ENCODE results near the gene SCYGR5.
"Not testable (repeated sequence)": the region's sequence is repeated elsewhere in the genome, so short reads cannot be mapped to it uniquely, and the experiment has no call there.

SCYGR5 gene

GRCh38 chr2:227671170-227671905, 4.7 kb downstream of the SCYGR5 start:
- no peak for DNase-seq (ENCODE audit: low spot score)
- FAIRE-seq, result no peak

DNA sequence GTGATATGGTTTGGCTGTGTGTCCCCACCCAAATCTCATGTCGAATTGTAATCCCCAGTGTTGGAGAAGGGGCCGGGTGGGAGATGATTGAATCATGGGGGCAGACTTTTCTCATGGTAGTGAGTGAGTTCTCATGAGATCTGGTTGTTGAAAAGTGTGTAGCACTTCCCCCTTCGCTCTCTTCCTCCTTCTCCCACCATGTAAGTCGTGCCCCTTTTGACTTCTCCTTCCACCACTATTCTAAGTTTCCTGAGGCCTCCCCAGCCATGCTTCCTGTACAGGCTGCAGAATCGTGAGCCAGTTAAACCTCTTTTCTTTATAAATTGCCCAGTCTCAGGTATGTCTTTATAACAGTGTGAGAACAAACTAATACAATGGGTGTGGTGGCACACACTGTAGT, 7.0 kb downstream of the SCYGR5 start:
- DNase-seq (ENCODE audit: low spot score); FAIRE-seq: not testable (repeated sequence)

DNA sequence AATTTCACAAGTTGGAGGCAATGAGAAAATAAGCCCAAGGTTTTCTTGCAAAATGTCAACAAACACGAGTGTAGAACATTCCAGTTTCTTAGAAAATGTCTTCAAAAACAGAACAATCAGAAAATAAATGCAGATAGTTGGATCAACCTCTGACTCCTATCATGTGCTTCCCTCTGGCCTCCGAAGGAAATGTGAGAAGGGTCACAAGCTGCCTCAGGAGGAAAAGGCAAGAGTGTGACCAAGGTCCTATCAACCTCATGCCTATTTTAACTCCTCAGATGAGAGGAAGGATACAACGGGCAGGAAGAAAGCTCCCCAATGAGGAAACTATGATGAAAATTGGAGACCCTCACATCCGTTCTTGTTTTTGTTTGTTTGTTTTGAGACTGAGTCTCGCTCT, 7.9 kb downstream of the SCYGR5 start:
- DNase-seq (ENCODE audit: low spot score), result no peak
- FAIRE-seq, result no peak

DNA sequence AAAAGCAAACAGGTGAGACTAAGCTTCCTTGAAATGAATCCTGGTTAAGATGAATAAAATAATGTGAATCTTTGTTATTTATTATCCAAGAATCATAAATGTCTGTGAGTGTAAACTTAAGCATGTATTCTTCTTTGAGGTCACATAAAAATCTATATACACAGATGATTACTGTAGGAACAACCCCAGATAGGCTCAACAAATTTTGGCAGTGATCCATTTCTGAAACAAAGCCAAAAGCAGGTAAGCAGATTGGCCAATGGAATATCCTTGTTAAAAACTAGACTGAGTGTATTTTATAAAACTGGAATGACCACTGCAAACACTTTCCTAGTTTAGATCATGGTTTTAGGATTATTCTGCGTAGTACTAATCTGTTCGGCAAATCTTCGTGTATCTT, 11.3 kb downstream of the SCYGR5 start:
- DNase-seq (ENCODE audit: low spot score) (no peak), FAIRE-seq (no peak)

DNA sequence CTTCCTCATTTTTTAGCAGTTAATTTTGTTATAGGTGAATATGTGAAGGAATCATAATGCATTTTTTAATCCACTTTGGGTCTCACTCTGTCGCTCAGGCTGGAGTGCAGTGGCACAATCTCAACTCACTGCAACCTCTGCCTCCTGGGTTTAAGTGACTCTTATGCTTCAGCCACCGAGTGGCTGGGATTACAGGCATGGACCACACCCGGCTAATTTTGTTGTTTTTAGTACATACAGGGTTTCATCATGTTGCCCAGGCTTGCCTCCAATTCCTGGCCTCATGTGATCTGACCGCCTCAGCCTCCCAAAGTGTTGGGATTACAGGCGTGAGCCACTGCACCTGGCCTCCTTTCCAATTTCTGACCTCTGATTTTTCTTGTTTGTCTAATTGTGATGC, 17.7 kb downstream of the SCYGR5 start:
- FAIRE-seq (no peak), DNase-seq (ENCODE audit: low spot score) (no peak)

DNA sequence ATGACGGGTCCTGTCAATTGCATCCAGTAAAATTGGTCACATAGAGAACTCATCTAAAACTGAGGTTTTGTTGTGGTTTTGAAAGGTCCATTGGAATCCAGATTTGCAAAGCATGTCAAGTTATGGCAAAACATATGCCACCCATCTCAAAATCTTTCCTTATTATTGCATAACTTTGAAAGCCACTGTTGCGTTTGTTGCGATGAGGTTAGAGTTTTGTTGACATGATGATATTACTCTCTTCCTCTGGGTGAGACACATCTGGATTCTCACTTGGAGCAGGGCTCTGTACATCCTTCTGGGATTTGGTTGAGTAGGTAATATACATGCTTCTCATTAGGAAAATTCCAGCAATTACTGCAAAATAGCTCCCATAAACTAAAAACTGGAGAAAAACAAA, 20.6 kb downstream of the SCYGR5 start:
- DNase-seq (ENCODE audit: low spot score), result no peak
- no peak for FAIRE-seq

- FAIRE-seq (no peak), DNase-seq (ENCODE audit: low spot score) (no peak)
Observed at GRCh38 chr2:227696990-227697679, 30.5 kb downstream of the SCYGR5 start.

DNA sequence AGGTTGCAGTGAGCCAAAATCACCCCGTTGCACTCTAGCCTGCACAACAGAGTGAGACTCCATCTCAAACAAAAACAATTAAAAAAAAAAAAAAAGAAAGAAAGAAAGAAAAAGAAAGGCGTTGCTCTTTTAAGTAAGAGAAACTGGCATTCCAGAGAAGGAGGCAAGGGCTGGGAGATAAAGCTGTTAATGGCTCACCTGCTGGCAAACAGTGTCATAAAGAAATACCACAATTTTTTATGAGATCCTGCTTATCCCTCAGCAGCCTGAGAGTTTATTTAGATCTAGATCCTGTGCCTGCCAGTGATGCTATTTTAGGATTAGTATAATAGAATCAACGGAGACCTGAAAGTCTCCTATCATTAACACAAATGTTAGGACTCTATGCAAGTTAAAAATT, 35.0 kb downstream of the SCYGR5 start:
- no peak for FAIRE-seq
- DNase-seq (ENCODE audit: low spot score), result no peak

DNA sequence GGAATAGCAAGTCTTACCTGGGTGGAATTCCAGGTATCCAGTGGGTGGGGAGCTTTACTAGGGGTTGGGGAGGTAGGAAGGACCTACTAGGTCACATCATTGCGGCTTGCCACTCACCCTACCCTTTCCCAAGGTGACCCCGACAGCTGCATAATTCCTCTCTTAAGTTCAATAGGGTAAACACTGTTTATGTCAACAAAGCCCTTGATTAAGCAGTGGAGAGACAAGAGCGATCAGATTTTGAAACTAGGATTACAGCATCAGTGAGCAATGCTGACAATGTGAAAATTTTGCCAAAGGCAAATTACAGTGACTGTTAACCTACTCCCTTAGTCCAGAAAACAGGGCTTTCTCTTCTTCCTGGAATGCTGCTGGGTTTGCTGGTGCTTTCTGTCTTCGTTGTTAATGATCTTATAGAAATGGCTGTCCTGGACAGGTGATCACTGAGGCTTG, 36.7 kb downstream of the SCYGR5 start:
- FAIRE-seq, result no peak
- DNase-seq (ENCODE audit: low spot score), result no peak

- FAIRE-seq (no peak), DNase-seq (ENCODE audit: low spot score) (no peak)
Observed at GRCh38 chr2:227703961-227704360, 37.4 kb downstream of the SCYGR5 start.

DNA sequence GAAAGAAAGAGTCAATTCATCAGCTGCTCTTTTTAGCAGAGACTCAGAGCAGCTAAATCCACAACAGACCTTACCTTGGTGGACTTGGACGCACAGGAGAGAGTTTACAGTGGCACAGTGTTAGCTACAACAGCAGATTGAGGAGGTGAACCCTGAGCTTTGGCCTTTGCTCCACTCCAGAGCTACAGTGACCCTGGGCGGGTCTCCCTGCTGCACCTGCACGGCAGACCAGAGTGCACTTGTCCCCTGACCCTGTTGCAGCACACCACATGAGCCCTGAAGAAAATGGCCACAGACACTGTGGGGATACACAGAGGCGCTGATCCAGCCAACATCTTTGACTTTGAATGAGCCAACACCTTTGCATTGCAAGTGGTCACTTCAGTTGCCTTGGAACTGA, 40.3 kb downstream of the SCYGR5 start:
- DNase-seq (ENCODE audit: low spot score), result no peak
- no peak for FAIRE-seq

DNA sequence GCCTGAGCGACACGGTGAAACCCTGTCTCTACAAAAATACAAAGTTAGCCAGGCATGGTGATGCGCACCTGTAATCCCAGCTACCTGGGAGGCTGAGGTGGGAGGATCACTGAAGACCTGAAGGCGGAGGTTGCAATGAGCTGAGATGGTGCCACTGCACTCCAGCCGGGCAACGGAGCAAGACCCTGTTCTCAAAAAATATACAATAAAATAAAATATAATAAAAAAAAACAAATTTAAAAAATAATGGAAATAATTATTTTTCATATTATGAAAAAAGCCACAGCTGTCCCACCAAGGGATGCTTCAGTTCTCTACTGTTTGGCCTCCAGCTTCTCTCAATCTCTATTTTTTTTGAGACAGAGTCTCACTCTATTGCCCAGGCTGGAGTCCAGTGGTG, 40.8 kb downstream of the SCYGR5 start:
- no peak for FAIRE-seq

DNA sequence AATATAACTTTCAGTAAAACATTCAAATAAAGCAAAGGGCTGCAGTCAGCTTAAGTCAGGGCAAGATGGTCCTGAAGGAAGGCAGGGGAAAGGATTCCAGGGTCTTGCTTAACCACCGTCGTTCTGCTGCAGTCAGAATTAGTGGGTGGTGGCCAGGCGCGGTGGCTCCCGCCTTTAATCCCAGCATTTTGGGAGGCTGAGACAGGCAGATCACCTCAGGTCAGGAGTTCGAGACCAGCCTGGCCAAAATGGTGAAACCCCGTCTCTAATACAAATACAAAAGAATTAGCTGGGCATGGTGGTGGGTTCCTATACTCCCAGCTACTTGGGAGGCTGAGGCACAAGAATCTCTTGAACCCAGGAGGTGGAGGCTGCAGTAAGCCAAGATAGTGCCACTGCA, 44.4 kb downstream of the SCYGR5 start:
- no peak for FAIRE-seq
- no peak for DNase-seq (ENCODE audit: low spot score)

More for the DNA sequence above, 40.8 kb downstream of the SCYGR5 start:
- DNase-seq (ENCODE audit: low spot score), result no peak

GRCh38 chr2:227713291-227713690, 46.7 kb downstream of the SCYGR5 start:
- FAIRE-seq (no peak), DNase-seq (ENCODE audit: low spot score) (no peak)

- no peak for DNase-seq (ENCODE audit: low spot score)
- FAIRE-seq, result no peak
Observed at GRCh38 chr2:227716501-227716900, 49.9 kb downstream of the SCYGR5 start.

Data from RCC 7860 (cell line).